K562 (cell line): ENCODE data around the gene TENT4B. TPM values are rescaled to one million over a fixed set of nuclear protein-coding genes. Genes with fewer than 3 reads are reported as not detected.

Experiments used
- BRF1 ChIP-seq: IDR thresholded peaks from 3 replicates; pipeline ENCODE4 v1.6.1; 2011; ENCODE audit warnings: borderline replicate concordance, mild to moderate bottlenecking; ENCODE audit not compliant: insufficient read length; ENCODE audit errors: extremely low read depth
- CBX2 ChIP-seq: fragments of 200-600 bp; sonication (generic); IDR thresholded peaks from one replicate; pipeline ENCODE4 v1.6.1; 2012; ENCODE audit warnings: mild to moderate bottlenecking, low read length, inconsistent platforms; ENCODE audit not compliant: insufficient read depth, poor library complexity, severe bottlenecking
- CEBPB ChIP-seq: fragments of 450-650 bp; IDR thresholded peaks from 2 replicates; pipeline ENCODE4 v1.6.1; 2016; ENCODE audit warnings: missing genetic modification characterization, missing compliant biosample characterization
- E2F3 ChIP-seq: fragments of 250-450 bp; sonication (Bioruptor Pico); IDR thresholded peaks from 2 replicates; pipeline ENCODE4 v1.4.0; 2020; ENCODE audit warnings: mild to moderate bottlenecking
- EGR1 ChIP-seq: fragments of 450-650 bp; conservative IDR thresholded peaks from 2 replicates; pipeline ENCODE4 v1.6.1; 2017; ENCODE audit warnings: mild to moderate bottlenecking
- FOXK2 ChIP-seq, 2 experiments: fragments of 450-650 bp; IDR thresholded peaks in 1 of 2; conservative IDR thresholded peaks in 1 of 2; 2 replicates each; pipeline ENCODE4 v1.6.1; 2016; ENCODE audit warnings: low read depth in 2 of 2, mild to moderate bottlenecking in 1 of 2
- FOXP1 ChIP-seq: sonication (generic); formaldehyde crosslinking; IDR thresholded peaks from 2 replicates; pipeline ENCODE4 v1.8.0; 2022; ENCODE audit warnings: mild to moderate bottlenecking, missing genetic modification reagents
- GATAD2A ChIP-seq: fragments of 450-650 bp; IDR thresholded peaks from 2 replicates; pipeline ENCODE4 v1.6.1; 2017
- HMG20B ChIP-seq: fragments of 250-450 bp; sonication (Bioruptor Pico); IDR thresholded peaks from 2 replicates; pipeline ENCODE4 v1.5.0; 2021; ENCODE audit warnings: mild to moderate bottlenecking
- KAT7 ChIP-seq: sonication (generic); formaldehyde crosslinking; IDR thresholded peaks from 2 replicates; pipeline ENCODE4 v1.8.0; 2022; ENCODE audit warnings: missing genetic modification reagents, mild to moderate bottlenecking, borderline replicate concordance
- NFRKB ChIP-seq: fragments of 450-650 bp; IDR thresholded peaks from 2 replicates; pipeline ENCODE4 v1.6.1; 2016; ENCODE audit warnings: low read depth
- NR4A1 ChIP-seq, 2 experiments: fragments of 250-450 bp in 1 of 2; fragments of 450-650 bp in 1 of 2; sonication (Bioruptor Pico) in 1 of 2; IDR thresholded peaks; 2 replicates each; pipeline versions ENCODE4 v1.4.0 to v1.6.1; 2016 to 2020; ENCODE audit warnings: mild to moderate bottlenecking in 2 of 2, missing compliant biosample characterization in 1 of 2, missing genetic modification characterization in 1 of 2, moderate library complexity in 1 of 2
- RBM39 ChIP-seq: fragments of 200-400 bp; formaldehyde crosslinking; optimal IDR thresholded peaks from 2 replicates; pipeline ENCODE3; 2018; ENCODE audit warnings: low read depth, low read length
- SETDB1 ChIP-seq: IDR thresholded peaks from one replicate; pipeline ENCODE4 v1.6.1; 2012; ENCODE audit warnings: low read length, control low read depth, inconsistent platforms
- SMARCA4 ChIP-seq: fragments of 450-650 bp; IDR thresholded peaks from 2 replicates; pipeline ENCODE4 v1.6.1; 2016
- SRSF3 ChIP-seq: fragments of 200-400 bp; formaldehyde crosslinking; IDR thresholded peaks from 2 replicates; pipeline ENCODE4 v1.6.1; 2016; ENCODE audit warnings: mild to moderate bottlenecking, low read length, moderate library complexity; ENCODE audit not compliant: insufficient read depth
- TBP ChIP-seq: optimal IDR thresholded peaks from 2 replicates; pipeline ENCODE3; 2011; ENCODE audit warnings: low read depth, low read length, improper control_type of control experiment
- ZFP36 ChIP-seq: fragments of 150-350 bp; IDR thresholded peaks from 2 replicates; pipeline ENCODE4 v1.6.1; 2018; ENCODE audit warnings: low read length, low read depth; ENCODE audit not compliant: partially characterized antibody
- ZNF316 ChIP-seq: fragments of 450-650 bp; IDR thresholded peaks from 2 replicates; pipeline ENCODE4 v1.6.1; 2016
- ZNF668 ChIP-seq: fragments of 250-450 bp; sonication (Bioruptor Pico); IDR thresholded peaks from 2 replicates; pipeline ENCODE4 v1.8.0; 2022; ENCODE audit warnings: mild to moderate bottlenecking, inconsistent platforms
- polyA plus RNA-seq, 8 experiments: library from polyadenylated mRNA; depleted of rRNA in 4 of 8; stranded (reverse) in 5 of 8; unstranded in 3 of 8; fragments of >200 nt; fragmentation: Nextera tagmentation in 2 of 8; fragmentation: Illumina TruSeq in 1 of 8; extraction: Ambion mirVana in 2 of 8; extraction: Trizol in 1 of 8; gene quantifications; 2 replicates each; pipeline versions ENCODE4 v1.2.1 to v1.2.3, GENCODE V29; 2011 to 2014; ENCODE audit warnings: inconsistent platforms in 1 of 8, missing spikeins in 1 of 8
- total RNA-seq, 7 experiments: library from RNA; depleted of rRNA in 6 of 7; stranded (reverse); fragments of >200 nt in 6 of 7; fragmentation: Illumina TruSeq in 2 of 7; extraction: Trizol in 2 of 7; gene quantifications; 2 replicates each; pipeline versions ENCODE4 v1.2.1 to v1.2.3, GENCODE V29; 2011 to 2021; ENCODE audit warnings: low replicate concordance in 1 of 7
- TF ChIP-seq, protein P1 (sequence below): IDR thresholded peaks from 2 replicates; pipeline ENCODE4 v1.6.1; 2016; ENCODE audit warnings: missing genetic modification characterization, missing compliant biosample characterization
- TF ChIP-seq, protein P2 (sequence below): sonication (generic); formaldehyde crosslinking; IDR thresholded peaks from 2 replicates; pipeline ENCODE4 v1.8.0; 2022; ENCODE audit warnings: mild to moderate bottlenecking, low read depth, missing genetic modification reagents
- TF ChIP-seq, protein P3 (sequence below), 2 experiments: fragments of 450-650 bp; conservative IDR thresholded peaks; 2 replicates each; pipeline ENCODE4 v1.6.1; 2017; ENCODE audit warnings: mild to moderate bottlenecking in 2 of 2, moderate library complexity in 2 of 2
- TF ChIP-seq, protein P4 (sequence below): sonication (generic); formaldehyde crosslinking; IDR thresholded peaks from 2 replicates; pipeline ENCODE4 v1.8.0; 2022; ENCODE audit warnings: mild to moderate bottlenecking, missing genetic modification reagents

TENT4B gene
- total and polyA plus RNA-seq, 9 of the 15 experiments (the other 6 are each of a cell fraction or from before 2014, with no cell fraction given): 5.2 to 8.4 (median 7.0) TPM

DNA sequence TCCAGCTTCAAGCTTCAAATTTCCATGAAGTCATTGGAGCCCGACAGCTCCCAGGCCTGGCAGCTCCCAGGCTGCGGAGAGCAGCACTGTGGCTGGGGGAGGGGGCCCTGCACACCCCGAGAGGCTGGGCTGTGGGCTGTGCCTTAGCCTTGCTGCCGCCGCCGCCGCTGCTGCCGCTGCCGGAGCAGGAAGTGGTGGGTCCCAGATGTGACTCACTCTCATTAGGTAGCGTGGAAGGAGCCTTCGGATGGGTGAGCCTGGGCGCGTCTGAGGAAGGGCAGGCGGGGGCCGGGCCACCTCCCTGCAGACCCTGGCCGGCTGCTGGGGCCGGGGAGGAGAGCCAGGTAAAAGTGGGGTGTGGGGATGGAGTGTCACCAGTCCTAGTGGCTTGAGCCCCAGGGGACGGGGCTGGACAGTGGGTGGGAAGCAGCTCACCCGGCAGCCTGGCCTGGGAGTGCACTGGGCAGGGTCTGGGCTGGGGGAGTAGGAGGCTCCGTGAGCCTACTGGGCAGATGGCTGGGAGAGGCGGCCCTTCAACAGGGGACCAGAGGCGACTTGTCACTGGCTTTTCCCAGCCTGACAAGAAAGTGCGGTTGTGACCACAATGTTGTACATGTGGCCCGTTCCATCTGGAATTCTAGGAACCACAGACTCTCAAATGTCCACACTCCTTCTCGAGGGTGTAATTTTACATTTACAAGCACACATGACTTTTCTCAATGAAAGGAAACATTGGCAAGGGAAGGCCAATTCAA lies 113.4 kb downstream of the TENT4B start, which contains the start of gene ADCY7 (continued):
- TF ChIP-seq, protein P1, sequence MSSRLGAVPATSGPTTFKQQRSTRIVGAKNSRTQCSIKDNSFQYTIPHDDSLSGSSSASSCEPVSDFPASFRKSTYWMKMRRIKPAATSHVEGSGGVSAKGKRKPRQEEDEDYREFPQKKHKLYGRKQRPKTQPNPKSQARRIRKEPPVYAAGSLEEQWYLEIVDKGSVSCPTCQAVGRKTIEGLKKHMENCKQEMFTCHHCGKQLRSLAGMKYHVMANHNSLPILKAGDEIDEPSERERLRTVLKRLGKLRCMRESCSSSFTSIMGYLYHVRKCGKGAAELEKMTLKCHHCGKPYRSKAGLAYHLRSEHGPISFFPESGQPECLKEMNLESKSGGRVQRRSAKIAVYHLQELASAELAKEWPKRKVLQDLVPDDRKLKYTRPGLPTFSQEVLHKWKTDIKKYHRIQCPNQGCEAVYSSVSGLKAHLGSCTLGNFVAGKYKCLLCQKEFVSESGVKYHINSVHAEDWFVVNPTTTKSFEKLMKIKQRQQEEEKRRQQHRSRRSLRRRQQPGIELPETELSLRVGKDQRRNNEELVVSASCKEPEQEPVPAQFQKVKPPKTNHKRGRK (tag): no peak
- TF ChIP-seq ZNF668 (no peak), CEBPB (tag) (no peak), EGR1 (peak; percentile 42; the same call in 1 of the 2 replicates), FOXP1 (CRISPR knock-in tag) (no peak), SETDB1 (no peak), NR4A1 (CRISPR knock-in tag; IDR thresholded peaks at IDR 0.05) (no peak), NR4A1 (tag; IDR thresholded peaks at IDR 0.05) (no peak; the same call in 1 of the 2 replicates), KAT7 (CRISPR knock-in tag) (peak; percentile 86; the same call in 1 of the 2 replicates), FOXK2 (conservative IDR thresholded peaks at IDR 0.05 in 1 of 2, IDR thresholded peaks at IDR 0.05 in 1 of 2; ENCODE audit: low read depth in 2 of 2) (no peak), HMG20B (no peak), ZFP36 (peak; percentile 47), CBX2 (no peak), ZNF316 (no peak), BRF1 (no peak), RBM39 (no peak), SRSF3 (no peak), GATAD2A (no peak), SMARCA4 (peak; percentile 70), NFRKB (peak; percentile 46; the same call in 1 of the 2 replicates), E2F3 (CRISPR knock-in tag) (no peak), TBP (peak; percentile 77)
- TF ChIP-seq, protein P2, sequence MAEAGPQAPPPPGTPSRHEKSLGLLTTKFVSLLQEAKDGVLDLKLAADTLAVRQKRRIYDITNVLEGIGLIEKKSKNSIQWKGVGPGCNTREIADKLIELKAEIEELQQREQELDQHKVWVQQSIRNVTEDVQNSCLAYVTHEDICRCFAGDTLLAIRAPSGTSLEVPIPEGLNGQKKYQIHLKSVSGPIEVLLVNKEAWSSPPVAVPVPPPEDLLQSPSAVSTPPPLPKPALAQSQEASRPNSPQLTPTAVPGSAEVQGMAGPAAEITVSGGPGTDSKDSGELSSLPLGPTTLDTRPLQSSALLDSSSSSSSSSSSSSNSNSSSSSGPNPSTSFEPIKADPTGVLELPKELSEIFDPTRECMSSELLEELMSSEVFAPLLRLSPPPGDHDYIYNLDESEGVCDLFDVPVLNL (CRISPR knock-in tag): no peak
- TF ChIP-seq, protein P3, sequence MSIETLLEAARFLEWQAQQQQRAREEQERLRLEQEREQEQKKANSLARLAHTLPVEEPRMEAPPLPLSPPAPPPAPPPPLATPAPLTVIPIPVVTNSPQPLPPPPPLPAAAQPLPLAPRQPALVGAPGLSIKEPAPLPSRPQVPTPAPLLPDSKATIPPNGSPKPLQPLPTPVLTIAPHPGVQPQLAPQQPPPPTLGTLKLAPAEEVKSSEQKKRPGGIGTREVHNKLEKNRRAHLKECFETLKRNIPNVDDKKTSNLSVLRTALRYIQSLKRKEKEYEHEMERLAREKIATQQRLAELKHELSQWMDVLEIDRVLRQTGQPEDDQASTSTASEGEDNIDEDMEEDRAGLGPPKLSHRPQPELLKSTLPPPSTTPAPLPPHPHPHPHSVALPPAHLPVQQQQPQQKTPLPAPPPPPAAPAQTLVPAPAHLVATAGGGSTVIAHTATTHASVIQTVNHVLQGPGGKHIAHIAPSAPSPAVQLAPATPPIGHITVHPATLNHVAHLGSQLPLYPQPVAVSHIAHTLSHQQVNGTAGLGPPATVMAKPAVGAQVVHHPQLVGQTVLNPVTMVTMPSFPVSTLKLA (conservative IDR thresholded peaks at IDR 0.05): peak; percentile 49 to 76; a peak in 3 of 4 replicates
- TF ChIP-seq, protein P4, sequence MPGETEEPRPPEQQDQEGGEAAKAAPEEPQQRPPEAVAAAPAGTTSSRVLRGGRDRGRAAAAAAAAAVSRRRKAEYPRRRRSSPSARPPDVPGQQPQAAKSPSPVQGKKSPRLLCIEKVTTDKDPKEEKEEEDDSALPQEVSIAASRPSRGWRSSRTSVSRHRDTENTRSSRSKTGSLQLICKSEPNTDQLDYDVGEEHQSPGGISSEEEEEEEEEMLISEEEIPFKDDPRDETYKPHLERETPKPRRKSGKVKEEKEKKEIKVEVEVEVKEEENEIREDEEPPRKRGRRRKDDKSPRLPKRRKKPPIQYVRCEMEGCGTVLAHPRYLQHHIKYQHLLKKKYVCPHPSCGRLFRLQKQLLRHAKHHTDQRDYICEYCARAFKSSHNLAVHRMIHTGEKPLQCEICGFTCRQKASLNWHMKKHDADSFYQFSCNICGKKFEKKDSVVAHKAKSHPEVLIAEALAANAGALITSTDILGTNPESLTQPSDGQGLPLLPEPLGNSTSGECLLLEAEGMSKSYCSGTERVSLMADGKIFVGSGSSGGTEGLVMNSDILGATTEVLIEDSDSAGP (CRISPR knock-in tag): no peak
